PC-3 (cell line): ENCODE results near the gene ZMIZ1. TPM values are rescaled to one million over a fixed set of nuclear protein-coding genes. Genes with fewer than 3 reads are reported as not detected.

Source experiments
- ATAC-seq: fragments of 200-7000 bp; cut with Tn5 transposase; 2 replicates; pipeline ENCODE4 v1.9.1; 2020; ENCODE audit warnings: mild to moderate bottlenecking, moderate library complexity
- BruUV-seq: library from RNA; stranded (reverse); fragments of 400-500 nt; replicated peaks from 2 replicates; lab custom pipeline; 2021; lab: Mats Ljungman, UMichigan
- CTCF ChIA-PET: fragments of 300-600 bp; sonication (Branson Sonifier 250); formaldehyde crosslinking; loops from one replicate; lab custom pipeline; 2022; ENCODE audit warnings: antibody characterized with exemption; lab: Charles Lee
- POLR2A ChIA-PET: fragments of 300-600 bp; sonication (Branson Sonifier 250); formaldehyde crosslinking; loops from one replicate; lab custom pipeline; 2022; ENCODE audit warnings: antibody characterized with exemption; ENCODE audit not compliant: unreplicated experiment; lab: Charles Lee
- DNase-seq: peaks from one replicate; pipeline ENCODE4 v3.0.0-alpha.2; 2015
- H2AFZ ChIP-seq: fragments of 300-600 bp; sonication (generic); 2 replicates; pipeline ENCODE4 v1.6.0; 2016; ENCODE audit warnings: antibody characterized with exemption, low read length
- H3F3A ChIP-seq: fragments of 300-600 bp; sonication (generic); one replicate; pipeline ENCODE4 v1.6.0; 2017; ENCODE audit warnings: antibody characterized with exemption, low read length, control low read depth, mild to moderate bottlenecking; ENCODE audit not compliant: unreplicated experiment
- H3K27ac ChIP-seq: fragments of 300-600 bp; sonication (generic); 2 replicates; pipeline ENCODE4 v1.5.1; 2016; ENCODE audit warnings: mild to moderate bottlenecking, low read length
- H3K27me3 ChIP-seq: fragments of 300-600 bp; sonication (generic); 2 replicates; pipeline ENCODE4 v1.6.1; 2016; ENCODE audit warnings: low read length, mixed read lengths
- H3K36me3 ChIP-seq: fragments of 300-600 bp; sonication (generic); 2 replicates; pipeline ENCODE4 v1.6.1; 2016; ENCODE audit warnings: low read depth, mixed run types, low read length, mixed read lengths
- H3K4me1 ChIP-seq: fragments of 300-600 bp; sonication (generic); 2 replicates; pipeline ENCODE4 v1.5.1; 2016; ENCODE audit warnings: low read length; ENCODE audit not compliant: insufficient read depth
- H3K4me2 ChIP-seq: fragments of 300-600 bp; sonication (generic); 2 replicates; pipeline ENCODE4 v1.6.0; 2016; ENCODE audit warnings: low read length
- H3K4me3 ChIP-seq: fragments of 300-600 bp; sonication (generic); 2 replicates; pipeline ENCODE4 v1.5.1; 2016; ENCODE audit warnings: mild to moderate bottlenecking, low read length, mixed read lengths
- H3K79me2 ChIP-seq: fragments of 300-600 bp; sonication (generic); 2 replicates; pipeline ENCODE4 v1.6.1; 2017; ENCODE audit warnings: low read length, mixed read lengths
- H3K9ac ChIP-seq: fragments of 300-600 bp; sonication (generic); 2 replicates; pipeline ENCODE4 v1.6.0; 2016; ENCODE audit warnings: mild to moderate bottlenecking, low read length
- H3K9me2 ChIP-seq: fragments of 300-600 bp; sonication (generic); replicated peaks from 2 replicates; pipeline ENCODE4 v1.6.1; 2016; ENCODE audit warnings: mixed run types, low read length, mixed read lengths
- H3K9me3 ChIP-seq: fragments of 300-600 bp; sonication (generic); 2 replicates; pipeline ENCODE4 v1.6.1; 2016; ENCODE audit warnings: low read length, mixed read lengths
- H4K20me1 ChIP-seq: fragments of 300-600 bp; sonication (generic); 2 replicates; pipeline ENCODE4 v1.6.1; 2016; ENCODE audit warnings: low read length, mixed read lengths
- EZH2 ChIP-seq: fragments of 300-600 bp; sonication (generic); IDR thresholded peaks from one replicate; pipeline ENCODE4 v1.6.1; 2017; ENCODE audit warnings: antibody characterized with exemption, mild to moderate bottlenecking, low read length; ENCODE audit not compliant: unreplicated experiment
- EZH2phosphoT487 ChIP-seq: fragments of 300-600 bp; sonication (generic); IDR thresholded peaks from 2 replicates; pipeline ENCODE4 v1.6.1; 2018; ENCODE audit warnings: mild to moderate bottlenecking, antibody characterized with exemption, low read length, borderline replicate concordance
- intact Hi-C: fragments of 100-400 bp; cut with micrococcal nuclease; formaldehyde crosslinking; loops from 2 replicates; pipeline ENCODE4 v1.9.0; 2023
- total RNA-seq: library from RNA; depleted of rRNA; stranded (reverse); fragments of >200 nt; gene quantifications from 2 replicates; pipeline ENCODE4 v1.2.3, GENCODE V29; 2014
- TF ChIP-seq, protein P1 (sequence below): fragments of 300-600 bp; sonication (generic); conservative IDR thresholded peaks from 2 replicates; pipeline ENCODE4 v1.5.1; 2017; ENCODE audit warnings: antibody characterized with exemption, low read depth, mild to moderate bottlenecking, low read length

ZMIZ1 gene
- total RNA-seq, 1 experiment from 2014 or later, result 55.4 TPM

DNA sequence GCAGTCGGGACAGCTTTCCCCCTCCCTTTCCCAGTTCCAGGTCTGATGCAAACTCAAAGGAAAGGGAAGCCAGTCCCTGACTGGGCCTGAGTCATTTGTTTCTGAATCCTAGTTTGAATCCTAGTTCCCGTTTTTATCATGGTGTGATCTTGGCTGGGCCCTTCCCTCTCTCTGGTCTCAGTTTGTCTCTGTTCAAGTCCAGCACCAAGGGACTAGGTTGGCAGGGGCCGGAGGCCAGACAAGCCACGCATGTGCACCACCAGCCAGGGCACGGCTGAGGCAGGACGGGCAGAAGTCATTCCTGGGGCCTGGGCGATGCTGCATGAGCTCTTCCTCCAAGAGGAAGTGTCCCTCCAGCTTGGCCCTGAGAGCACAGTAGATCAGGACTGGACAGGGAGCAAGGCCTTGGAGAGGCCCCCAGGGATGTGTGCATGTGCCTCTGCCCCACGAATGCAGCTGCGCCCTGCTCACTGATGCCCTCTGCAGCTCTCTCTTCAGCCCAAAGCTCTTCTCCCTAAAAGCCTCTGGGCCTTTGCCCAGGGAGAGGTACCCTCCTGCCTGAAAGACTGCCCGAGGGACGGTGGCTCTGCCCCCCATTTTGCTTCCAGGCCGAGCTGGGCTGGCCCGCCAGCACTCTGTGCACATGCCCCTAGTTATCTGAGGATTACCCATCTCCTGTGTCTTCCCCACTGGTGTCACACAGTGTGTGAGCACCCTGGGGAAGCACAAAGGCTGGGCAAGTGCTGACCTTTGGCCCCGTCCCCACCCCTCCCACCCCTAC, 86.7 kb downstream of the ZMIZ1 start:
- Histone ChIP-seq H3K27me3 (no peaks in the 10 kb centered on the region), H2AFZ (no peak overlapping the region), H3K79me2 (peaks cover 85% of the 10 kb centered on the region), H3K9me2 (no peaks in the 10 kb centered on the region), H3K4me3 (no peak overlapping the region), H3K9ac (no peak overlapping the region), H3K9me3 (no peaks in the 10 kb centered on the region), H3K4me2 (peak overlapping the region; percentile 14), H3F3A (peaks cover 1% of the 10 kb centered on the region), H3K27ac (peak overlapping the region; percentile 47), H3K36me3 (peaks cover 6% of the 10 kb centered on the region; the same call in 1 of the 2 replicates), H4K20me1 (no peaks in the 10 kb centered on the region), H3K4me1 (peaks cover 82% of the 10 kb centered on the region)
- CTCF ChIA-PET, result interaction anchor here (1.2 to 1.4 kb wide), 3 partner anchors 40 to 88 kb away, joined by 3 to 6 read pairs (median 4); no protein-coding TSS in a partner anchor
- no peak for ATAC-seq
- no TSS peak for BruUV-seq
- intact Hi-C loops, result loop anchor here (5.0 kb wide), 1 partner anchor 698 kb away; no protein-coding TSS in a partner anchor
- TF ChIP-seq EZH2phosphoT487 (no peak), EZH2 (no peak)
- TF ChIP-seq, protein P1, sequence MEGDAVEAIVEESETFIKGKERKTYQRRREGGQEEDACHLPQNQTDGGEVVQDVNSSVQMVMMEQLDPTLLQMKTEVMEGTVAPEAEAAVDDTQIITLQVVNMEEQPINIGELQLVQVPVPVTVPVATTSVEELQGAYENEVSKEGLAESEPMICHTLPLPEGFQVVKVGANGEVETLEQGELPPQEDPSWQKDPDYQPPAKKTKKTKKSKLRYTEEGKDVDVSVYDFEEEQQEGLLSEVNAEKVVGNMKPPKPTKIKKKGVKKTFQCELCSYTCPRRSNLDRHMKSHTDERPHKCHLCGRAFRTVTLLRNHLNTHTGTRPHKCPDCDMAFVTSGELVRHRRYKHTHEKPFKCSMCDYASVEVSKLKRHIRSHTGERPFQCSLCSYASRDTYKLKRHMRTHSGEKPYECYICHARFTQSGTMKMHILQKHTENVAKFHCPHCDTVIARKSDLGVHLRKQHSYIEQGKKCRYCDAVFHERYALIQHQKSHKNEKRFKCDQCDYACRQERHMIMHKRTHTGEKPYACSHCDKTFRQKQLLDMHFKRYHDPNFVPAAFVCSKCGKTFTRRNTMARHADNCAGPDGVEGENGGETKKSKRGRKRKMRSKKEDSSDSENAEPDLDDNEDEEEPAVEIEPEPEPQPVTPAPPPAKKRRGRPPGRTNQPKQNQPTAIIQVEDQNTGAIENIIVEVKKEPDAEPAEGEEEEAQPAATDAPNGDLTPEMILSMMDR, result no peak
- peak; percentile 93 for DNase-seq
- POLR2A ChIA-PET, result interaction anchor here (0.5 kb wide), 1 partner anchor 8 kb away, joined by 8 read pairs; no protein-coding TSS in a partner anchor

DNA sequence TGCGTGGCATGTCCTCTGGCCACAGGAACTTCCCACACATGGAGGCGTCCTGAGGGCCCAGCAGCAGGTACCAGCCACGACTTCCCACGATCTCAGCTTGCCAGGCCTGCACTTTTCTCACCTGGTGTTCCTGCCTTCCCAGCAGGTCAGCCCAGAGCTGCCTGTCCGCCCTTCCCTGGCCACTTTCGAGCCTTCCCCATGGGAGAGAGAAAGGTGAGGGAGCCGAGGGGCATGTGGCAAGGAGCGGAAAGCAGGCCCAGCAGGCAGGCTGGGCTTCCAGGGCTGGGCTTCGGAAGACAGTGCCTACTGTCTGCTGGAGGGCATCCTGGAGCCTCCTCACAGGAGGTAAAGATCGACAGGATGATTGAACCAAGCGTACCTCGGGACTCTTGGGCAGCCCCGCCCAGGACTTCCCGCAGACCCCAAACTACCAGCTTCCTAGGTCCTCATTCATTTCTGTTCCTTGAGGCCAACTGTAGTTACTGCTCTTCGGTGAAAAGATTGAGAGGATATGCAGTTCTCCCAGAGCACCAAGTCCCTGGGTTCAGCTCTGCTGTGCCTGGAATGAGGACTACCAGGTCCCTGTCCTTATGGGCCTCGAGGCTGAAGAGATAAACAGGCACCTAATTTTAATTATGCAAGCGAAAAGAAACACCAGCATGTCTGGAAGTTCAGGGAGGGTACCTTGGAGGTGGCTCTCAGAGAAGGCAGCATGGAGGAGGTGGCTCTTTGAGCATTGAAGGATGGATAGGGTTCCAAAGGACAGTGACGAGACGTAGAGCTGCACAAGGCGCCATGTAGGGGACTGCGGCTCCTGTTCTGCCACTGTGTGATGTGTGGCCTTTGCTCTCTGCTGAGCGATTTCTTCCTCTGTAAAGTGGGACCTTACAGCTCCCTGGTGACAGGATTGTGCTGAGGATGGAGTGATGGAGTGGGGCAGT, 87.8 kb downstream of the ZMIZ1 start:
- H3K9me3 ChIP-seq, result no peaks in the 10 kb centered on the region
- H3K9ac ChIP-seq, result no peak overlapping the region
- no peaks in the 10 kb centered on the region for H3K27me3 ChIP-seq
- no peak overlapping the region for H3K4me3 ChIP-seq
- no peaks in the 10 kb centered on the region for H4K20me1 ChIP-seq
- ATAC-seq (no peak), DNase-seq (no peak)
- intact Hi-C loops, result loop anchor here (1.0 to 5.0 kb wide), 5 partner anchors 28 to 699 kb away; no protein-coding TSS in a partner anchor
- H3F3A ChIP-seq, result no peaks in the 10 kb centered on the region
- H3K4me1 ChIP-seq, result peaks cover 71% of the 10 kb centered on the region
- peak overlapping the region; percentile 60 for H3K4me2 ChIP-seq
- POLR2A ChIA-PET, result interaction anchor here (0.5 to 1.7 kb wide), 4 partner anchors 8 to 87 kb away, joined by 3 to 7 read pairs (median 4); no protein-coding TSS in a partner anchor
- TSS peak; percentile 77 for BruUV-seq
- no peak overlapping the region for H2AFZ ChIP-seq
- H3K36me3 ChIP-seq, result peaks cover 6% of the 10 kb centered on the region; the same call in 1 of the 2 replicates
- no peak for TF ChIP-seq EZH2phosphoT487
- TF ChIP-seq EZH2, result no peak
- TF ChIP-seq, protein P1, result no peak
- H3K9me2 ChIP-seq, result no peaks in the 10 kb centered on the region
- H3K79me2 ChIP-seq, result peaks cover 79% of the 10 kb centered on the region
- CTCF ChIA-PET, result interaction anchor here (0.5 to 2.0 kb wide), 3 partner anchors 38 to 1048 kb away, joined by 3 to 22 read pairs (median 16); no protein-coding TSS in a partner anchor
- peak overlapping the region; percentile 20 for H3K27ac ChIP-seq
